ENCODE measurements around the gene MCAT.
A peak's percentile ranks its signal among the peaks of the same experiment; 100 is the strongest.

MCAT gene

DNA sequence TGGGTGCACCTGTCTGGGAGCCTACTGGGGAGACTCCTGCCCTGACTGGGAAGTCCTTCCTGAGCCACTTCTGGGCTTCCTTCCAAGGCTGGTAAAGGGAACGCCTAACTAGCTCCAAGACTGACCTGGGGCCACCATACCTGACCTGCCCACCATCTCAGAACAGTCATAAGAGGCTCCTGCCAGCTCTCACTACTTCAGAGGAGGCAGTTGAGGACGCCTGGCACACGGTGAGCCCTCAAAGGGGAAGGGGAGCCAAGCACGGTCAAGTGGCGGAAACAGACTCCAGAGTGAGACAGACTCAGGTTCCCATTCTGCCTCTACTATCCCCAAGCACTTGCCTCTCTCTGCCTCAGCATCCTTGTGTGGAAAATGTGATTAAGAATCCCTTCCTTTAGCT is 7.6 kb downstream of the MCAT start:
- Mint-ChIP-seq H3K27ac (no peak overlapping the region), H3K9me3 (no peaks in the 10 kb centered on the region), H3K27me3 (no peaks in the 10 kb centered on the region), H3K4me3 (no peak overlapping the region), H3K36me3 (ENCODE audit: insufficient read depth) (peaks cover 22% of the 10 kb centered on the region), H3K4me1 (ENCODE audit: low read depth in 2 of 2) (peaks cover 3 to 4% of the 10 kb centered on the region in 2 donors)
- ATAC-seq (replicated peaks): no peak
- no peak for DNase-seq

DNA sequence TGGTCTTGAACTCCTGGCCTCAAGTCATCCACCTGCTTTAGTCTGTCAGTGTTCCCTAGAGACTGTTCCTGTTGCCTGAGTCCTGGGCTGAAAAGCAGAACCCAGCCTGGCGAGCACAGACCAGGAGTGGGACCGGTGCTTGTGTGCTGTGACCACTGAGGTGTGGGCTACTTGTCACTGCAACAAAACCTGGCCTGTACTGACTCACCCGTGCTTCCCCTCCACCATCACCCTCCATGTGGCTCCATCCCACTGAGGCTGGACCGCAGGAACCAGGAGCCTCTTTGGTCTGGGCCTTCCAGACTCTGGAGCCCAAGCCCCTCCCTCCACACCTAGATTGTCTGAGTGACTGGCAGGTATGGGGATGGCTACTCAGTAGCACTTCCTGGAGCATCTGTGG is 8.6 kb downstream of the MCAT start:
- H3K4me1 Mint-ChIP-seq (ENCODE audit: low read depth in 2 of 2): peaks cover 0 to 3% of the 10 kb centered on the region in 2 donors
- peaks cover 19% of the 10 kb centered on the region for H3K36me3 Mint-ChIP-seq (ENCODE audit: insufficient read depth)
- ATAC-seq (replicated peaks) (no peak), DNase-seq (no peak)
- H3K9me3 Mint-ChIP-seq: no peaks in the 10 kb centered on the region
- no peaks in the 10 kb centered on the region for H3K27me3 Mint-ChIP-seq
- no peak overlapping the region for H3K27ac Mint-ChIP-seq
- no peak overlapping the region for H3K4me3 Mint-ChIP-seq

DNA sequence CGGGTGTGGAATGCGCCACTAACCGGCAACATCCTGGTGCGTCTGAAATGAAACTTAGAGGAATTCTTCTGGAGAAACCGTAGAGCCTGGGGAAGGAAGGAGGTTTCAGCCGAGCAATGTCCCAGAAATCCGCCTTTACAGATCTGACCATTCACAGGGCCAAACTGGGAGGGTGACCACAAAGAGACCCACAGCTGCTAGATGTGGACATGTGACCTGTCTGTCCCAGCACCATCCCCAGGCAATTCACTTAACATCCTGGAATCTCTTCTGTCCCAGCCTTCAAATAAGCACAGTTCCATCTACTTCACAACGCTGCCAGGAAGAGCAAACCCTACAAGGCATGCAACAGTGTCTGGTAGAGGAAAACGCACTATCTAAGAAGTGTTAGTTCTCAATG is 9.8 kb downstream of the MCAT start:
- no peak for DNase-seq
- no peak overlapping the region for H3K4me3 Mint-ChIP-seq
- ATAC-seq (replicated peaks): no peak
- H3K27me3 Mint-ChIP-seq: no peaks in the 10 kb centered on the region
- peak overlapping the region in 1 of 2 donors; percentile 31 for H3K27ac Mint-ChIP-seq
- H3K9me3 Mint-ChIP-seq: no peaks in the 10 kb centered on the region
- H3K4me1 Mint-ChIP-seq (ENCODE audit: low read depth in 2 of 2): peaks cover 0 to 3% of the 10 kb centered on the region in 2 donors
- H3K36me3 Mint-ChIP-seq (ENCODE audit: insufficient read depth): peaks cover 18% of the 10 kb centered on the region

DNA sequence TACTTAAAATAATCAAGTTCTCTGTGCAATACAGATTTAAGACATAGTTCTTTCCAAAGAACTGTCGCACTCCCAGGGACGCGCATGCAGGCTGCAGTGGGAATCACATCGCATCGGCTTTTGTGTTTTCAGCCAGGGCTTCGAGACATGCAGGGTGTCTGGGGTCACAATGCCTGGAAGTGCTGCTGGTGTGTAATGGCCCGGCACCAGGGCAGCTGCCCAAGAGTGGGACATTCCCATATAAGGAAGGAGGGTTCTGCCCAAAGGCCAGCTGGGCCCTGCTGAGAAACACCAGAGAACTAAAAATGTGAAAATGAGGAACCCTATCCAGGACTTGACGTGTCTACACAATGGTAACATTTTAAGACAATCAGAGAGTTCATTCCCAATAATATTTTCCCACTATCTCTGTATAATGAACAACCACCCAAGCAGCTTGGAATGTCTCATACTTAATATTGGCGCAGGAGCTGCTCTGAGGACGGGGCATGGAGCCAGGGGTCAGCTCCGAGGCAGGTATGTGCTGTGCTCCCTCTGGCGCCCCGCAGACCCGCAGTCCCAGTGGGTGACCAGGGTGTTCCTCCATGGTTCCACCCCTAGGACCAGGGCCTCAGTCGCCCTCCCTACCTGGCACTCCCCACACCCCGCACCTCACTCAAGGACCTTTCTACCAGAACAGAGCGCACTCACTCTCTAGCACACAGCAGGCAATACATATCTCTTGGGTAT is 11.3 kb downstream of the MCAT start:
- DNase-seq: no peak
- H3K9me3 Mint-ChIP-seq: no peaks in the 10 kb centered on the region
- H3K4me3 Mint-ChIP-seq: no peak overlapping the region
- no peak for ATAC-seq (replicated peaks)
- H3K4me1 Mint-ChIP-seq (ENCODE audit: low read depth in 2 of 2): peaks cover 0 to 3% of the 10 kb centered on the region in 2 donors
- peaks cover 15% of the 10 kb centered on the region for H3K36me3 Mint-ChIP-seq (ENCODE audit: insufficient read depth)
- no peak overlapping the region for H3K27ac Mint-ChIP-seq
- H3K27me3 Mint-ChIP-seq: no peaks in the 10 kb centered on the region

DNA sequence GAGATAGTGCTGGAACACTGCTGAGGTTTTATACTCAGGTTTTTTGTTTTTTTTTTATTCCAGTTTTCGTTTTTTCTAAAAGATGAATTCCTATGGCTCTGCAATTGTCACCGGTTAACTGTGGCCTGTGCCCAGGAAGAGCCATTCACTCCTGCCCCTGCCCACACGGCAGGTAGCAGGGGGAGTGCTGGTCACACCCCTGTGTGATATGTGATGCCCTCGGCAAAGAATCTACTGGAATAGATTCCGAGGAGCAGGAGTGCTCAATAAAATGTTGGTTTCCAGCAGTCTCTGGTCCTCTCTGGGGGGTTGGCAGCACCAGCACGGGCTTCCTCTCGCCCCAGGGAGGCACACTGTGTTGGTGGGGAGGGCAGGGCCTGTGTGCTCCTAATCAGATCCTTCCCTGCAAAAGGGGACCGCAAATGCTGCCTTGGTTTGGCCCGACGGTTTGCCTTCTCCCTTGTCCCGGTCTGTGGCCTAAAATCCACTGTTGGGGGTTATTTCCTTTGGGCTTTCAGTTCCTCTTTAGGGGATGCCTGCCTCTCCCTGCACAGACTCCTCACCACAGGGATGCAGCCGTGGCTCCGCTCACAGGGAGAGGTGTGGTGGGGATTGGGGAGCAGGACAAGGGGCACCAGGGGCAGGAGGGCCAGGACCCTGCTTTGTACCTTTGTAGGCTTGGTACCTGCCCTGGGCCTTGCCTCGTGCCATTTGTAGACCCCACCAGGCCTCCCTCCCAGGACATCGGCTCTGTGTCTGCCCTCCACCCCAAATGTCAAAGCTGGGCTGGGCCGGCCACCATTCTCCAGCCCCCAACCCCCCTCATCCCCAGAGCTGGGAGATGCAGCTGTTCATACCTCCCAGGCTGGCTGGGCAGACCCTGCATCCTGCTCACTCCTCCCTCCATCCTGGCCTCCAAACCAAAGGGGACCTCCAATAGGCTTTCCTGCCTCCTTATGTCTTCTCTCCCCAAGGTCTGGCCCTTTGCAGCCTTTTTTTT is 13.5 kb downstream of the MCAT start:
- DNase-seq: no peak
- no peak overlapping the region for H3K27ac Mint-ChIP-seq
- H3K27me3 Mint-ChIP-seq: no peaks in the 10 kb centered on the region
- H3K36me3 Mint-ChIP-seq (ENCODE audit: insufficient read depth): peaks cover 11% of the 10 kb centered on the region
- no peaks in the 10 kb centered on the region for H3K4me1 Mint-ChIP-seq (ENCODE audit: low read depth in 2 of 2)
- no peak for ATAC-seq (replicated peaks)
- H3K9me3 Mint-ChIP-seq: no peaks in the 10 kb centered on the region
- H3K4me3 Mint-ChIP-seq: no peak overlapping the region

DNA sequence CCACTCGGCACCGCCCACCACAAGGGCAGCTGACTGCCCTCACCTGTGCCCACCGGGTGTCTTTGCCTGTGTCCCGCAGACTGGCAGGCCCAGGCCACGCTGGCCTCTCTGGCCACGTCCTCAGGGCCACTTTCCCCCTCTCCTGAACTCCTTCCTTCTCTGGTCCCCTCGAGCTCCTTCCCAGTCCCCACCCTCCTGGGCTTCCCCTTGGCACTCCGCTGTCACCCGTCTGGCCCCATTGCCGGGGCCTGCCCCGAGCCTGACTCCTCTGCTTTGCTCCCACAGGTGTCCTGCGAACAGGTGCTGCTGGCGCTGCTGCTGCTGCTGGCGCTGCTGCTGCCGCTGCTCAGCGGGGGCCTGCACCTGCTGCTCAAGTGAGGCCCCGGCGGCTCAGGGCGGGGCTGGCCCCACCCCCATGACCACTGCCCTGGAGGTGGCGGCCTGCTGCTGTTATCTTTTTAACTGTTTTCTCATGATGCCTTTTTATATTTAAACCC is 14.2 kb downstream of the MCAT start:
- ATAC-seq (replicated peaks): no peak
- no peaks in the 10 kb centered on the region for H3K9me3 Mint-ChIP-seq
- peaks cover 11% of the 10 kb centered on the region for H3K36me3 Mint-ChIP-seq (ENCODE audit: insufficient read depth)
- no peak overlapping the region for H3K4me3 Mint-ChIP-seq
- no peak for DNase-seq
- no peak overlapping the region for H3K27ac Mint-ChIP-seq
- no peaks in the 10 kb centered on the region for H3K27me3 Mint-ChIP-seq
- H3K4me1 Mint-ChIP-seq (ENCODE audit: low read depth in 2 of 2): no peaks in the 10 kb centered on the region

DNA sequence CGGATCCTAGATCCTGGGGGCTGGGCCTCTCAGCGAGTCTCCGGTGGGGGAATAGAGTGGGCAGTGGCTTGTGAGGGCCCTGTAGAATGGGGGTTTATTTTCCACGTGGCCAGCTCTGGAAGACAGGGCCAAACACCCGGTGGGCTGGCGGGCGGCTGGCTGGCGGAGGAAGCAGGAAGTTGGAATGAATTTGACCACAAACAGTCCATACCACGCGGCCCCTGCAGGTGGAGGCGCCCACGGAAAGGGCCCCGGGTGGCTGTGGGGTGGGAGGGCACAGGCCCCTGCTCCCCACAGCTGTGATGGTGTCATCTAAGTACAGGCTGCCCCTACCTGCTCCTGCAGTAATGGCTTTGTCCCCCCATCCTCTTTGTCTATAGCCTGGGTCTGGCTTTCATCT is 15.1 kb downstream of the MCAT start:
- DNase-seq (no peak), ATAC-seq (replicated peaks) (no peak)
- no peak overlapping the region for H3K27ac Mint-ChIP-seq
- H3K4me3 Mint-ChIP-seq: no peak overlapping the region
- H3K4me1 Mint-ChIP-seq (ENCODE audit: low read depth in 2 of 2): no peaks in the 10 kb centered on the region
- no peaks in the 10 kb centered on the region for H3K9me3 Mint-ChIP-seq
- H3K36me3 Mint-ChIP-seq (ENCODE audit: insufficient read depth): peaks cover 9% of the 10 kb centered on the region
- H3K27me3 Mint-ChIP-seq: no peaks in the 10 kb centered on the region

DNA sequence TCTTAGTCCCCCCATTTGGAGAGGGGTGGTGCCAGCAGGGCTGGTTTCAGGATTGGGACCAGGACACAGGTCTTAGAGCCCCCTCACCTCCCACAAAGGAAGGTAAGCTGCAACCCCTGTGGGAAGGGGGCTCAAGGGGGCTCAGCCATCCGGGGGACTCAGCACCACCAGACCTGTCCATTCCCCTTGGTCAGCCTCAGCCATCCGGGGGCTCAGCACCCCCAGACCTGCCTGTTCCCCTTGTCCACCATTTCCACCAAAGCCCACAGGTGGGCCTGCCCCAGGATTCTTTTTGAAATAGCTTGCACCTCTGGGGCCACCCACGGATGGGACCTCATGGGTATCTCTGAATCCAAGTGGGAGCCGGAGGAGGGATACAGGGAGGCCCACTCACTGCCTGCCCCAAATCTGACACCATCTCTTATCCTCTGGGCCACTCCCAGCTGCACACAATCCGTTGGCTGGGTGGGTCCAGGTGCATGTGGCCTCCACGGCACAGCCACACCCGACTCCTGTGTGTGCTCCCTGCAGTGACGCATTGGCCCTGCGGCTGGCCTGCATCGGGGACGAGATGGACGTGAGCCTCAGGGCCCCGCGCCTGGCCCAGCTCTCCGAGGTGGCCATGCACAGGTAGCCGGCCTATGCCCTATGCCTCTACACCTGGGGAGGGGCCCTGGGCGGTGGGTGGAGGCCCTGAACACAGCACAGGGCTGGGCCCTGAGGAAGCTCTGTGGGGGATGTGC is 15.9 kb downstream of the MCAT start:
- no peaks in the 10 kb centered on the region for H3K27me3 Mint-ChIP-seq
- H3K4me1 Mint-ChIP-seq (ENCODE audit: low read depth in 2 of 2): no peaks in the 10 kb centered on the region
- H3K27ac Mint-ChIP-seq: no peak overlapping the region
- ATAC-seq (replicated peaks) (no peak), DNase-seq (no peak)
- no peak overlapping the region for H3K4me3 Mint-ChIP-seq
- H3K9me3 Mint-ChIP-seq: no peaks in the 10 kb centered on the region
- peaks cover 9% of the 10 kb centered on the region for H3K36me3 Mint-ChIP-seq (ENCODE audit: insufficient read depth)

DNA sequence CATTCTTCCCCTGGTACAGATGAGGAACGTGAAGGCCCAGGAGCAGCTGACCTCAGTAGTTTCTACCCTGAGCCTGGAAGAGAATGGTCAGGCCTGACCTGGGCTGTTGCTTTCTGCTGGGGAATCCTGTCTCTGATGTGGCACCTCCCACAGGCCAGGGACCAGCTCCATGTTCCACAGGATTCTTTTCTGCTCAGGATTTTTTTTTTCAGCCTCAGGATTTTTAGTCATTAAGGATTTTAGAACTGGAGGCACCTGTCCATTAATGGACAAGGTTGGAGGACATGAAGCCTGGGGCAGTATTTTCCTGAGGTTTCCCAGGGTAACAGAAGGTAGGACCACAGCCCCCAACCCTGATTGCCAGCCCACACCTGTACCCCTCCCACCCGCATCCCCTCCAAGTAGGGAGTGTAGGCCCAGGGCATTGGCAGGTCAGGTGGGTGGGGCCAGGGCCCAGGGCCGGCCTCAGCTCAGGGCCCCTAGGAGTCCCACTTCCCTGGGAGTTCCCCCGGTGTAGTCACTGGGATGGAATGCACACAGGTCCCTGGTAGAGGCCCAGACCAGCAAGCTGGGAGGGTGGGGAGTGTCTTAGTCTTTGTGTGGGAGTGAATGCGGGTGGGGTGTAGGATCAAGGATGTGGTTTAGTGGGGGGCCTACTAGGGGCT is 16.6 kb downstream of the MCAT start:
- Mint-ChIP-seq H3K27ac (no peak overlapping the region), H3K4me3 (no peak overlapping the region), H3K27me3 (no peaks in the 10 kb centered on the region), H3K4me1 (ENCODE audit: low read depth in 2 of 2) (no peaks in the 10 kb centered on the region), H3K9me3 (no peaks in the 10 kb centered on the region), H3K36me3 (ENCODE audit: insufficient read depth) (peaks cover 9% of the 10 kb centered on the region)
- no peak for ATAC-seq (replicated peaks)
- no peak for DNase-seq

DNA sequence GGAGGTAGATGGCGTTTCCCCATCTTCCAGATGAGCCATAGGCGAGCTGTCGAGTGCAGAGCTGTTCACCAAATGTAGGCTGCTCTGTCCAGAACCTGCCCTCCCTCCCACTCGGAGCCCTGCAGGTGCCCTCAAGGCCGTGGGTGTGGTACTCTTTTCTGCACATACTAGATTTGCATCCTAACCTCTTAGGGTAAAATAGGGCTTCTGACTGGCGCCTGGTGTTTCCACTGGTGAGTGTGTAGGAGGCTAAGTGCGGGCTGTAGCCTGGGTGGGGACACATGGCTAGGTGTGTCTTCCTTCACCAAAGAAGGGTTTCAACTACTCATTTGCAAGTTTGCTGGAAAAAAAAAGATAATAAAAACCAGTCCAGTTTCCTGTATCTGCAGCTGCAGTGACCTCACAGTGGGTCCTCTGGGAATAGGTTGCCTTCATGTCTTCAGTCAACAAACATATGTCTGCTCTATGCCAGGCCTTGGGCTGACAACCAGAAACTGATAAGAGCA is 24.2 kb downstream of the MCAT start:
- Mint-ChIP-seq H3K9me3 (no peaks in the 10 kb centered on the region), H3K4me1 (ENCODE audit: low read depth in 2 of 2) (peaks cover 0 to 1% of the 10 kb centered on the region in 2 donors), H3K27ac (no peak overlapping the region), H3K36me3 (ENCODE audit: insufficient read depth) (peaks cover 2% of the 10 kb centered on the region), H3K4me3 (no peak overlapping the region), H3K27me3 (no peaks in the 10 kb centered on the region)
- DNase-seq (no peak), ATAC-seq (replicated peaks) (no peak)

DNA sequence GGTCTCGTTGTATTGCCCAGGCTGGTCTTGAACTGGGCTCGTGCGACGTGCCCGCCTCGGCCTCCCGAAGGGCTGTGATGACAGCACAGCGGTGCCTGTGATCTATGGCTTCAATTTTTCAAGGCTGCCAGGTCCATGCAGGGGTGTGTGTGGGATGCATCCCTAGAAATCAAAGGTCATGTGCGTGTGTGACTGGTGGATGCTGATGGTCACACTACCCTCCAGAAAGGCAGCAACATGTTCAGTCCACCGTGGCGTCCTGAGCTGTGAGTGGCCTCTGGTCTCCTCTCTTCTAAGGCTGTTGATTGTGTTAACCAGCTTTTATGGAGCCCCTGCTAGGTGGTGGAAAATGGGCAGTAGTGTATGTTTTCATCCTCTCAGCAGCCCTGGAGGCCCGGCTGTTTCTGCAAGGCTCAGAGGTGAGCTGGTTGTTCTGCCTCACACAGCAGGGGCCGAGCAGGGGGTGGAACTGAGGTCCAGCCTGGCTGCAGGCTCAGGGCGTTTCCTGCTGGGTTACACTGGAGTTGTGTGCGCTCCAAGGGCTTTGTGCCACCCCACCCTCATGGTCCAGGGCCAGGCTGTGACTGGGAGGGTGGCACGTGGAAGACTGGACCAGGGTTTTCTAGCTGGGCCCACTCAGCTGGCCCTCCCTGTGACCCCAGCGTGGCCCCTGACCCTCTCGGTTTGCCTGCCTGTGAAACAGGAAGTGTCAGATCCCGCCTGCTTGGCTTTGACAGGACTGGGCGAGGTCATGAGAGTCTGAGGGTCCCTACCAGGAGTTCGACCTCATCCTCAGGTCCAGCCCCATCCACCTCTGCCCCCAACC is 25.0 kb downstream of the MCAT start:
- no peaks in the 10 kb centered on the region for H3K36me3 Mint-ChIP-seq (ENCODE audit: insufficient read depth)
- DNase-seq (no peak), ATAC-seq (replicated peaks) (no peak)
- no peak overlapping the region for H3K27ac Mint-ChIP-seq
- peaks cover 0 to 2% of the 10 kb centered on the region in 2 donors for H3K4me1 Mint-ChIP-seq (ENCODE audit: low read depth in 2 of 2)
- H3K4me3 Mint-ChIP-seq: no peak overlapping the region
- H3K9me3 Mint-ChIP-seq: no peaks in the 10 kb centered on the region
- no peaks in the 10 kb centered on the region for H3K27me3 Mint-ChIP-seq

DNA sequence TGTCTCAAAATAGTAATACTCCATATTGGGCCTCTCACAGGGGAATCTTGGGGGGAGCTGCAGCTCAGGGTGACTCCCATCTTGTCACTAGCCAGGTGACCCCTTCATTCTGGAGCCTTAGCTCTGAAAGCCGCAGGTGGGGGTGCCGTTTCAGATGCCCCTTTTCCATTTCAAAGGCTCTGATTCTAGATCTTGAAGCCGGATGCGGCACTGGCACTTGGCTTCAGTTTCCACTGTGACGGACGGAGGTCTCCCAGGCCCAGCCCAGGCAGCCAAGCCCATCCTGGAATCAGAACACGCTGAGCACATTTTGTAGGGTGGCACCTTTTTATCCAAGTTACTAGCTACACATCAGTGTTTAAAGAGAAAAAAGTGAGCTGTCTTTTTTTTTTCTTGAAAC is 26.3 kb downstream of the MCAT start:
- ATAC-seq (replicated peaks) (no peak), DNase-seq (no peak)
- Mint-ChIP-seq H3K4me1 (ENCODE audit: low read depth in 2 of 2) (peaks cover 0 to 3% of the 10 kb centered on the region in 2 donors), H3K27ac (no peak overlapping the region), H3K27me3 (no peaks in the 10 kb centered on the region), H3K4me3 (no peak overlapping the region), H3K36me3 (ENCODE audit: insufficient read depth) (no peaks in the 10 kb centered on the region), H3K9me3 (no peaks in the 10 kb centered on the region)
